GM21737 (cell line): Measurements from ENCODE around the gene GRID2IP.
"Not testable (repeated sequence)": the region's sequence is repeated elsewhere in the genome, so short reads cannot be mapped to it uniquely, and the experiment has no call there.

Source experiments
- ATAC-seq: cut with Tn5 transposase; IDR thresholded peaks from one replicate; pipeline ENCODE4 v1.9.1; 2021; ENCODE audit warnings: mild to moderate bottlenecking, moderate library complexity; ENCODE audit not compliant: unreplicated experiment

GRID2IP gene

DNA sequence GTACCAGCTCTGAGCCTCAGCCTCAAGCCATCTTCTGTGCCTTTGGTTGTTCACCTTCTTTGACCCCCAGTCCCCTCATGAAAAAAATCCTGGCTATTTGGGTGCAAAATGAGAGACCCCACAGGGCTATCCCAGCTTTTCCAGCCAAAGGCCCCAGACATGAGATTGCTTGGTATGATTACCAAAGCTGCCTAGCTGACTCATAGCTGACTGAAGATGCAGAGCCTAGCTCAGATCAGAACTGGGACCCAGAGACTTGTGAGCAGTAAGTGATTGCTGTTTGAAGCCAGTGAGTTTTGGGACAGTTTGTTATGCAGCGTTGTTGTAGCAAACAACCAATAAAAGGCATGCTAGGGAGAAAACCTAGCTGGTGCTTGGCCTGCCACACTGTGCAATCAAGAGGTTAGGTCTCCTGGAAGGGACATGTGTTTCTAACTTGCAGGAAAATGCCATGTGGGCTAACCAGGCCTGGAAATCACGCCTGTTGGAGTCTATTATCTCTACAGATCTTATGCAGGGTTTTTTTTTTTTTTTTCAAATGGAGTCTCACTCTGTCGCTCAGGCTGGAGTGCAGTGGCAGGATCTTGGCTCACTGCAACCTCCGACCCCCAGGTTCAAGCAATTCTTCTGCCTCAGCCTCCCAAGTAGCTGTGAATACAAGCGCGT, 55.5 kb downstream of the GRID2IP start:
- ATAC-seq = no peak

DNA sequence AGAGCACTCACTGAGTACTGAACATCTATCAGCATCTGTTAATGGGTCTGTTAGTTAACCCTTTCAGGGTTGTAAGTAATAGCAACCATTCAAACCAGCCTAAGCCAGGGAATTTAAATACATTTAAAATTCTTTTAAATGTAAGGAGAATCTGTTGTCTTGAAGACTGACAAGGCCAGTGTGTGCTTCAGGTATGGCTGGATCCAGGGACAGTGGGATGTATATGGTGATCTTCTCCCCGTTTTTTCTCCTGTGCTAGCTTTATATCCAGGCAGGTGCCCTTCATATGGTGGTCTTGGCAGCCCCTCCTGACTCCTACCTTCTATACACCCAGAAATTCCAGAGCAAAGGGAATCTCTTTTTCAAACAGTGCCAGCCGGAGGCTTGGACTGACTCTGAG, 56.9 kb downstream of the GRID2IP start:
- ATAC-seq = no peak

- ATAC-seq = no peak
Measured at GRCh38 chr7:6491194-6491593, 60.1 kb downstream of the GRID2IP start.

DNA sequence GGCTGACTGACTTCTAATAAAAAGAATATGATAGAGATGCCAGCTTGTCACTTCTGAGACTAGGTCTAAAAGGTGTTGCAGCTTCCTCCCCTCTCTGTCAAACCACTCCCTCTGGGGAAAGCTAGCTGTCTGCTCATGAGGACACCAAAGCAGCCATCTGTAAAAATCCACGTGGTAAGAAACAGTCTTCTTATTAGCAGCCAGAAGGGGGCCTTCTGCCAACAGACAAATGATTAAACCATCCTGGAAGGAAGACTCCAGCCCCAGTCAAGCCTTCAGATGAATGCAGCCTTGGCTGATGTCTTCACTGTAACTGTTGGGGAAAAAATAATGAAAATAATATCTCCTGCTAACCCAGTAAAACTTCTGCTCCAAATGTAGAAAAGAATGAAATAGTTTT, 61.6 kb downstream of the GRID2IP start:
- ATAC-seq = no peak

- no peak for ATAC-seq
Measured at GRCh38 chr7:6487184-6487545, 64.1 kb downstream of the GRID2IP start.

GRCh38 chr7:6486438-6487183, 64.7 kb downstream of the GRID2IP start:
- no peak for ATAC-seq

GRCh38 chr7:6482743-6483119, 68.5 kb downstream of the GRID2IP start:
- no peak for ATAC-seq

DNA sequence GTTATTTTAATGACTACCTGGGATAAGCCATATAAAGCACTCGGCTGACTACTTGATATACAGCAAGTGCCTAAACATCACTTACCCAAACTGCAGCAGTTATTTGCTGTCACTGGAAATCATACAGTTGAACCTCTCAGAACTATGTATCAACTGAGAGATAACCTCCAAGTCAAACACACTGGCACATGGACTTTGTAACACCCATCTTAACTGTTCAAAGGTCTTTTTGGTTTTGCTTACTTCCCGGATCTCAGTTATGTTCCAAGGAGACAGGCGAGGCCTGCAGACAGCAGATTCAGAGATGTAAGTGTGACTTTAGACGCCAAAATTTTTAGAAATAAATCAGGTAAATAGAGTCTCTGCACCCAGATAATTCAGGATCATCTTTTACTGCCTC, 69.0 kb downstream of the GRID2IP start:
- no peak for ATAC-seq

DNA sequence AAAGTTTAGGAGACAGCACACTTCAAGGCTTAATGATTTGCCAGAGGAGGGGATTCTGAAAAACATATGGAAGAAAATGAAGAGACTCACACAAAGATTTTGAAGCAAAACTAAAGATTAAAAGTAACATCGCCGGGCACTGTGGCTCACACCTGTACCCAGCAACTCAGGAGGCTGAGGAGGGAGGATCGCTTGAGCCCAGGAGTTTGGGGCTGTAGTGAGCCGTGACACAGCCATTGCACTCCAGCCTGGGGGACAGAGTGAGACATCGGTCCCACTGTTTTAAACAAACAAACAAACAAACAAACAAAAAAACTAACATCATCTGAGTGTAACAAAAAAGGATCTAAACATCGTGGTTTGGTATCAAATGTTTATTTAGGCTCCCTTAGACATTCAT, 69.8 kb downstream of the GRID2IP start:
- no peak for ATAC-seq

DNA sequence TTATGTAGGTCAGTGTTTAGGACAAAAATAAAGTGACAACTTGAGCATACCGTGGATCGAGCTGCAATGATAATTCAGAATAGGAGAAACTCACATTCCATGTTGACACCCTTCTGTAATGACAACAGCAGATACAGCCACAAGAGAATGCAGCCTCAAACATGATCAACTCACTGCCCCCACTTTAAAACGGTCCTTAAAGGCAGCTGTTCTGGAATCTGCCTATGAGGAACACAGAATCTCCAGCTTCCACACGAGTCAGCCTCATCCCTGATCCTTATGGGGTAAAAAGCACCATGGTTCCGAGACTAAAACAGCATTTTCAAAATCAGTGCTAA, 71.0 kb downstream of the GRID2IP start:
- no peak for ATAC-seq

GRCh38 chr7:6479067-6479466, 72.2 kb downstream of the GRID2IP start:
- ATAC-seq = no peak

- no peak for ATAC-seq
Measured at GRCh38 chr7:6478186-6478585, 73.1 kb downstream of the GRID2IP start.

- ATAC-seq = no peak
Measured at GRCh38 chr7:6477318-6477660, 74.0 kb downstream of the GRID2IP start.

DNA sequence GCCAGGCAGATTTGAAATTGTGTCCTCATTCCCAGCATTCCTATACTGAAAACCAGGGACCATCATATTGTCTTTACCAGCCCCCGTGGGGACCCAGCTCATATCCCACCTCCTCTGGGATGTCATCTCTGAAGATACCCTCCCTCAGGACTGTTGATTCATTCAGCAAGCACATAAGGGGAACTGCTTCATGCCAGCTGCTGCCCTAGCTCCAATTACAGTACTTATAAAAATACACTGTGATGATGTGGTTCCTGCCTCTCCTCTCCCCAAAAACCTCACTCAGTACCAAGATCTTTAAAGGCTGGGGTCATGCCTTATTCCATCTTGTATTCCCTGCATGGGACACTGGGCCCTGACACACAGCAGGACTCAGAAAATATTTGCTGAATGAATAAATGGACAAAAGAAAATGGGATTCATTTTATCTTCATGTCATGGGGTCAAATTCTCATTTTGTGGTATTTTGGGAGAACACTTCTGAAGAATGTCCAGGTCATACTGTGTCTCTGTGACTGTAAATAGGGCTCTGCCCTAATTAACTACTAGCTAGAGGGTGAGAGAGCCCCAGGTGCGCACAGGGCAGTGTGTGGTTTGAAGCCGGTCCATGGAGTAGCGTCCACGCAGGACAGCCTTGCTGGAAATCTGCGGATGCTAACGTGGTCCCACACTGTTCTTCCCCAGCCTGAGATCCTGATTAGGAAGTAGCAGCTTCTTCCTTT, 74.5 kb downstream of the GRID2IP start:
- no peak for ATAC-seq

DNA sequence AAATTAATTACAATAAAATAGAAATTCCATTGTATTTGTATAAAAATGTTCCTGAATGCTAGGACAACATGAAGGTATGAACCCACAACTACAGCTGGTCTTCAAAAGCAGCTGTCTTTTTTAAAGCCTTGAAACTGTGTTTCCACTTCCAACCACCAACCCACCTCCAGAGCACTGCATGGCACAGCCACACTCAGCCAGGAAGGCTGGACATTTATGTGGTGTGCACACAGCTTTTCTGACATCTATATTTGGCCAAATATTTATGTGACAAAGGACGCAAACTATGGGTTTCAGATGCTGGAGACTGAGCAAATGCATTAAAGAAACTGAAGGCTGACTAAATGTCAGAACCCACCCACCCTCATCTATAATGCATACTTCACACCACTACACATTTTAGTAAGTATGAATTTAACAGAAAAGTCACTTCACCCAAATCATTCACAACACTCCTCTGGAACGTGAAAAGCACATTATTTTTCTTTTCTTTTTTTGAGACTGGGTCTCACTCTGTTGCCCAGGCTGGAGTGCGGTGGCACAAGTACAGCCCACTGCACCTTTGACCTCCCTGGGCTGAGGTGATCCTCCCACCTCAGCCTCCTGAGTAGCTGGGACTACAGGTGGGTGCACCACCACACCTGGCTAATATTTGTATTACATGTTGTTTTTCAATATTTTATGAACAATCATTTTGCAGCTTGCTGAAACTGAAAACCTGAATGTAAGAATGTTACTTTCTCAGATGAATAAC, 75.7 kb downstream of the GRID2IP start:
- no peak for ATAC-seq

DNA sequence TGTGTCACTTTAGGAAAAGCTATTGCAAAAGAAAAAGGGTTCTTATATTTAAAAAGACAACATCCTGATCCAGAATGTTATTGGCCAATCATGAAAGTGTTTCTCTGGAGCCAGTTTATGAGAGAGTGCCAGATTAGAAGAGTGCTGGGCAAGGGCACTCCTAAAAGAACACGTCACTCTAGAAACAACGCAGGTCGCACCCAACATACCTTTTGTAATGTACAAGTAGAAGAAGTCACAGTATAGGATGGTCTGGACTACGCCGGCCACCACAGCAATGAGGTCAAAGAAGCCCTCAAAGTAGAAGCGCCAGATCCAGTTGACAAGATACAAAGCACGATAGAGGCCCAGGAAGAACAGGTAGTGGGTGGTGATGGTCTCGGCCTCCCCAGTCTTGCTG, 85.4 kb downstream of the GRID2IP start:
- ATAC-seq = no peak

- not testable (repeated sequence) for ATAC-seq
Measured at GRCh38 chr7:6463609-6464008, 87.7 kb downstream of the GRID2IP start.

- no peak for ATAC-seq
Measured at GRCh38 chr7:6461946-6462550, 89.2 kb downstream of the GRID2IP start.

DNA sequence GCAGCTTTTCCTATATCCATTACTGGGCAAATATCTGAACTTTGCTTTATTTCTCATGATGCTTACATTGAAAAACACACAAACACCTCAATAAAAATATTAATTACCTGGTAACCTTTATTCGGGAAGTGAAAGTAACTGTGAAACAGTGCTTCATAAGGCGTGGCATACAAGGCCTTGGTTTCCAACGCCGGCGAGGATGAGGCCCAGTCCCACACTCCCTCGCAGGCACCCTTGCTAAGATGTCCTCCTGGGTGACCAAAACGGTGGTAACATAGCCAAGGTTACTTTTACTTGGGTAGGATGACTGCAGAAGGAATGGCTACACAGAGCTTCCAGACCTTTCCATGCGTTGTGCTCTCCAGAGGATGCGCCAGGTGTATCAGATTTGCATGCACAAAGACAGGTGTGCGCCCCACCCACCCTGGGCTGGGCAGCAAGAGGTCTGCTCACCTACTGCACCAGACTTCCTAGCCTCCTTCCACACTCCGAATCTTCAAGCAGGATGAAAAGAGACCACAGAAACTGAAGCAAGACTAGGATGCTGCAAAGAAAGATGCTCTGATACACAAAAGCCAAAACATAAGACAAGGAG, 90.2 kb downstream of the GRID2IP start:
- no peak for ATAC-seq

DNA sequence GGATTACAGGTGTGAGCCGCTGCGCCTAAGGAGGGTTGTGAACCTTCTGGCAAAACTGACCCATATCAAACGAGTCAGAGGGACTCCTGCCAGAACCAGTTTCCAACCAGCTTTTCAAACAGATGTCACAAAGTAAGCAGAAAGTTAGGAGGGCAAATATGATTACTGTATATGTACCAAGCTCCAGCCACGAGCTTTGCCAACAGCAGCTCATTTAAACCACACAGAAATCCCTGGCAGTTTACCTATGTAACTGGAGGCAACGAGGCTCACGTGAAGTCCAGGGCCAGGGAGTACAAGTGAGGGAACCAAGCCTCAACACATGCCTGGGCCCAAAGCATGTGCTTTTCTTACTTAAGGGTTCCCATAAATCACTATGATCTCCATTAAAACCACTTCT, 91.0 kb downstream of the GRID2IP start:
- no peak for ATAC-seq

DNA sequence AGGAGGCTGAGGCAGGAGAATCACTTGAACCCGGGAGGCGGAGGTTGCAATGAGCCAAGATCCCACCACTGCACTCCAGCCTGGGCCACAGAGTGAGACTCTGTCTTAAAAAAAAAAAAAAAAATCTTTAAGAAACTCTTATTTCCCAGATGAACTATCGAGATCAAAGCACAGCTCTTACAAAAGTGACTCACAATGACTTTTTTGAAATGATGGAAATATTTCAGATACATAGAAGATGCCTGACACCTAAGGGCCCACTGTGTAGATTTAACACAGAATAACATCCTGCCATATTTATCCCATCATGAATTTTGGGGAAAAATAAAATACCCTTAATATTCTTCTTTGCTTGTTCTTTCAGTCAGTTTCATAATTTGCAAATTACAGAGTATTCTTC, 92.6 kb downstream of the GRID2IP start:
- not testable (repeated sequence) for ATAC-seq
